ENCODE data around the gene STXBP5. TPM values are rescaled to one million over a fixed set of nuclear protein-coding genes. Genes with fewer than 3 reads are reported as not detected.
A peak's percentile ranks its signal among the peaks of the same experiment; 100 is the strongest.

Gene STXBP5
- total and polyA plus RNA-seq, 9 of the 15 experiments (the other 6 are each of a cell fraction or from before 2014, with no cell fraction given): 23.3 to 172 (median 71.5) TPM

GRCh38 chr6:147227770-147228320, 23.6 kb downstream of the STXBP5 start (continued):
- TF ChIP-seq, protein P1, sequence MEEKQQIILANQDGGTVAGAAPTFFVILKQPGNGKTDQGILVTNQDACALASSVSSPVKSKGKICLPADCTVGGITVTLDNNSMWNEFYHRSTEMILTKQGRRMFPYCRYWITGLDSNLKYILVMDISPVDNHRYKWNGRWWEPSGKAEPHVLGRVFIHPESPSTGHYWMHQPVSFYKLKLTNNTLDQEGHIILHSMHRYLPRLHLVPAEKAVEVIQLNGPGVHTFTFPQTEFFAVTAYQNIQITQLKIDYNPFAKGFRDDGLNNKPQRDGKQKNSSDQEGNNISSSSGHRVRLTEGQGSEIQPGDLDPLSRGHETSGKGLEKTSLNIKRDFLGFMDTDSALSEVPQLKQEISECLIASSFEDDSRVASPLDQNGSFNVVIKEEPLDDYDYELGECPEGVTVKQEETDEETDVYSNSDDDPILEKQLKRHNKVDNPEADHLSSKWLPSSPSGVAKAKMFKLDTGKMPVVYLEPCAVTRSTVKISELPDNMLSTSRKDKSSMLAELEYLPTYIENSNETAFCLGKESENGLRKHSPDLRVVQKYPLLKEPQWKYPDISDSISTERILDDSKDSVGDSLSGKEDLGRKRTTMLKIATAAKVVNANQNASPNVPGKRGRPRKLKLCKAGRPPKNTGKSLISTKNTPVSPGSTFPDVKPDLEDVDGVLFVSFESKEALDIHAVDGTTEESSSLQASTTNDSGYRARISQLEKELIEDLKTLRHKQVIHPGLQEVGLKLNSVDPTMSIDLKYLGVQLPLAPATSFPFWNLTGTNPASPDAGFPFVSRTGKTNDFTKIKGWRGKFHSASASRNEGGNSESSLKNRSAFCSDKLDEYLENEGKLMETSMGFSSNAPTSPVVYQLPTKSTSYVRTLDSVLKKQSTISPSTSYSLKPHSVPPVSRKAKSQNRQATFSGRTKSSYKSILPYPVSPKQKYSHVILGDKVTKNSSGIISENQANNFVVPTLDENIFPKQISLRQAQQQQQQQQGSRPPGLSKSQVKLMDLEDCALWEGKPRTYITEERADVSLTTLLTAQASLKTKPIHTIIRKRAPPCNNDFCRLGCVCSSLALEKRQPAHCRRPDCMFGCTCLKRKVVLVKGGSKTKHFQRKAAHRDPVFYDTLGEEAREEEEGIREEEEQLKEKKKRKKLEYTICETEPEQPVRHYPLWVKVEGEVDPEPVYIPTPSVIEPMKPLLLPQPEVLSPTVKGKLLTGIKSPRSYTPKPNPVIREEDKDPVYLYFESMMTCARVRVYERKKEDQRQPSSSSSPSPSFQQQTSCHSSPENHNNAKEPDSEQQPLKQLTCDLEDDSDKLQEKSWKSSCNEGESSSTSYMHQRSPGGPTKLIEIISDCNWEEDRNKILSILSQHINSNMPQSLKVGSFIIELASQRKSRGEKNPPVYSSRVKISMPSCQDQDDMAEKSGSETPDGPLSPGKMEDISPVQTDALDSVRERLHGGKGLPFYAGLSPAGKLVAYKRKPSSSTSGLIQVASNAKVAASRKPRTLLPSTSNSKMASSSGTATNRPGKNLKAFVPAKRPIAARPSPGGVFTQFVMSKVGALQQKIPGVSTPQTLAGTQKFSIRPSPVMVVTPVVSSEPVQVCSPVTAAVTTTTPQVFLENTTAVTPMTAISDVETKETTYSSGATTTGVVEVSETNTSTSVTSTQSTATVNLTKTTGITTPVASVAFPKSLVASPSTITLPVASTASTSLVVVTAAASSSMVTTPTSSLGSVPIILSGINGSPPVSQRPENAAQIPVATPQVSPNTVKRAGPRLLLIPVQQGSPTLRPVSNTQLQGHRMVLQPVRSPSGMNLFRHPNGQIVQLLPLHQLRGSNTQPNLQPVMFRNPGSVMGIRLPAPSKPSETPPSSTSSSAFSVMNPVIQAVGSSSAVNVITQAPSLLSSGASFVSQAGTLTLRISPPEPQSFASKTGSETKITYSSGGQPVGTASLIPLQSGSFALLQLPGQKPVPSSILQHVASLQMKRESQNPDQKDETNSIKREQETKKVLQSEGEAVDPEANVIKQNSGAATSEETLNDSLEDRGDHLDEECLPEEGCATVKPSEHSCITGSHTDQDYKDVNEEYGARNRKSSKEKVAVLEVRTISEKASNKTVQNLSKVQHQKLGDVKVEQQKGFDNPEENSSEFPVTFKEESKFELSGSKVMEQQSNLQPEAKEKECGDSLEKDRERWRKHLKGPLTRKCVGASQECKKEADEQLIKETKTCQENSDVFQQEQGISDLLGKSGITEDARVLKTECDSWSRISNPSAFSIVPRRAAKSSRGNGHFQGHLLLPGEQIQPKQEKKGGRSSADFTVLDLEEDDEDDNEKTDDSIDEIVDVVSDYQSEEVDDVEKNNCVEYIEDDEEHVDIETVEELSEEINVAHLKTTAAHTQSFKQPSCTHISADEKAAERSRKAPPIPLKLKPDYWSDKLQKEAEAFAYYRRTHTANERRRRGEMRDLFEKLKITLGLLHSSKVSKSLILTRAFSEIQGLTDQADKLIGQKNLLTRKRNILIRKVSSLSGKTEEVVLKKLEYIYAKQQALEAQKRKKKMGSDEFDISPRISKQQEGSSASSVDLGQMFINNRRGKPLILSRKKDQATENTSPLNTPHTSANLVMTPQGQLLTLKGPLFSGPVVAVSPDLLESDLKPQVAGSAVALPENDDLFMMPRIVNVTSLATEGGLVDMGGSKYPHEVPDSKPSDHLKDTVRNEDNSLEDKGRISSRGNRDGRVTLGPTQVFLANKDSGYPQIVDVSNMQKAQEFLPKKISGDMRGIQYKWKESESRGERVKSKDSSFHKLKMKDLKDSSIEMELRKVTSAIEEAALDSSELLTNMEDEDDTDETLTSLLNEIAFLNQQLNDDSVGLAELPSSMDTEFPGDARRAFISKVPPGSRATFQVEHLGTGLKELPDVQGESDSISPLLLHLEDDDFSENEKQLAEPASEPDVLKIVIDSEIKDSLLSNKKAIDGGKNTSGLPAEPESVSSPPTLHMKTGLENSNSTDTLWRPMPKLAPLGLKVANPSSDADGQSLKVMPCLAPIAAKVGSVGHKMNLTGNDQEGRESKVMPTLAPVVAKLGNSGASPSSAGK (IDR thresholded peaks at IDR 0.05): 0 out of 2 replicates have a peak, but pooled peaks have one; percentile 7
- TF ChIP-seq POLR2AphosphoS5 (IDR thresholded peaks at IDR 0.05; ENCODE audit: control insufficient read depth, insufficient read depth, low read depth, low read length) (peak; percentile 36; the same call in 1 of the 2 replicates), ZKSCAN1 (IDR thresholded peaks at IDR 0.05; ENCODE audit: low read depth, low read length) (no peak), POLR2A (conservative IDR thresholded peaks at IDR 0.05) (0 out of 2 replicates have a peak, but pooled peaks have one; percentile 38), POLR2AphosphoS2 (IDR thresholded peaks at IDR 0.05; ENCODE audit: low read length) (0 out of 2 replicates have a peak, but pooled peaks have one; percentile 12), MNT (conservative IDR thresholded peaks at IDR 0.05) (0 out of 4 replicates have a peak, but pooled peaks of 1 of the 2 experiments have one; percentile 12), ARID2 (IDR thresholded peaks at IDR 0.05) (no peak), BCL6 (CRISPR knock-in tag; IDR thresholded peaks at IDR 0.05) (no peak), ZNF707 (CRISPR knock-in tag; conservative IDR thresholded peaks at IDR 0.05) (0 out of 2 replicates have a peak, but pooled peaks have one; percentile 18), PPARD (CRISPR knock-in tag; IDR thresholded peaks at IDR 0.05) (no peak), SUPT5H (IDR thresholded peaks at IDR 0.05) (peak; percentile 54), POLR2B (IDR thresholded peaks at IDR 0.05; ENCODE audit: low read depth, partially characterized antibody) (peak; percentile 44)

All from K562 (cell line).